DND-41 (cell line): ENCODE measurements around the gene NOS1AP.

ENCODE experiments used
- ATAC-seq: fragments of 200-7000 bp; cut with Tn5 transposase; 3 replicates; pipeline ENCODE4 v1.9.1; 2021; ENCODE audit warnings: low read depth; ENCODE audit not compliant: insufficient read depth
- DNase-seq: peaks from one replicate; pipeline ENCODE4 v3.0.0-alpha.2; 2020
- H2AFZ ChIP-seq: 2 replicates; pipeline ENCODE4 v1.6.0; 2012; ENCODE audit warnings: low read depth, low read length
- H3K27ac ChIP-seq: 2 replicates; pipeline ENCODE4 v1.5.1; 2012; ENCODE audit warnings: low read length, inconsistent platforms
- H3K27me3 ChIP-seq: fragments of 200-600 bp; sonication (generic); 2 replicates; pipeline ENCODE4 v1.6.0; 2012; ENCODE audit warnings: low read length, mild to moderate bottlenecking, inconsistent platforms; ENCODE audit not compliant: insufficient read depth, poor library complexity
- H3K36me3 ChIP-seq: 2 replicates; pipeline ENCODE4 v1.5.1; 2012; ENCODE audit warnings: low read length, inconsistent platforms; ENCODE audit not compliant: insufficient read depth
- H3K4me1 ChIP-seq: 2 replicates; pipeline ENCODE4 v1.5.1; 2012; ENCODE audit warnings: mild to moderate bottlenecking, low read length; ENCODE audit not compliant: insufficient read depth
- H3K4me2 ChIP-seq: 2 replicates; pipeline ENCODE4 v1.6.0; 2012; ENCODE audit warnings: mild to moderate bottlenecking, moderate library complexity, low read length, inconsistent platforms; ENCODE audit not compliant: insufficient read depth
- H3K4me3 ChIP-seq, 2 experiments: fragments of 200-600 bp in 1 of 2; shearing (Covaris generic) in 1 of 2; 2 replicates each; pipeline ENCODE4 v1.5.1; 2012 to 2016; ENCODE audit warnings: inconsistent platforms in 2 of 2, low read length in 2 of 2, mild to moderate bottlenecking in 2 of 2, low read depth in 1 of 2, moderate library complexity in 1 of 2
- H3K79me2 ChIP-seq: 2 replicates; pipeline ENCODE4 v1.6.0; 2012; ENCODE audit warnings: low read length, inconsistent platforms; ENCODE audit not compliant: insufficient read depth
- H3K9ac ChIP-seq: 2 replicates; pipeline ENCODE4 v1.6.0; 2012; ENCODE audit warnings: low read depth, mild to moderate bottlenecking, inconsistent platforms, low read length, moderate library complexity
- H3K9me3 ChIP-seq: 2 replicates; pipeline ENCODE4 v1.5.1; 2012; ENCODE audit warnings: low read length, moderate library complexity, mild to moderate bottlenecking, inconsistent platforms; ENCODE audit not compliant: insufficient read depth, severe bottlenecking
- H4K20me1 ChIP-seq: 2 replicates; pipeline ENCODE4 v1.6.0; 2012; ENCODE audit warnings: low read length; ENCODE audit not compliant: insufficient read depth
- EZH2 ChIP-seq: IDR thresholded peaks from 3 replicates; pipeline ENCODE4 v1.6.1; 2012; ENCODE audit warnings: borderline replicate concordance, low read depth, mild to moderate bottlenecking, moderate library complexity, low read length, inconsistent platforms; ENCODE audit not compliant: severe bottlenecking
- TF ChIP-seq, protein P1 (sequence below): IDR thresholded peaks from 2 replicates; pipeline ENCODE4 v1.5.1; 2012; ENCODE audit warnings: borderline replicate concordance, low read length, moderate library complexity, mild to moderate bottlenecking; ENCODE audit not compliant: poor library complexity, severe bottlenecking; ENCODE audit errors: extremely low read depth

The NOS1AP gene

DNA sequence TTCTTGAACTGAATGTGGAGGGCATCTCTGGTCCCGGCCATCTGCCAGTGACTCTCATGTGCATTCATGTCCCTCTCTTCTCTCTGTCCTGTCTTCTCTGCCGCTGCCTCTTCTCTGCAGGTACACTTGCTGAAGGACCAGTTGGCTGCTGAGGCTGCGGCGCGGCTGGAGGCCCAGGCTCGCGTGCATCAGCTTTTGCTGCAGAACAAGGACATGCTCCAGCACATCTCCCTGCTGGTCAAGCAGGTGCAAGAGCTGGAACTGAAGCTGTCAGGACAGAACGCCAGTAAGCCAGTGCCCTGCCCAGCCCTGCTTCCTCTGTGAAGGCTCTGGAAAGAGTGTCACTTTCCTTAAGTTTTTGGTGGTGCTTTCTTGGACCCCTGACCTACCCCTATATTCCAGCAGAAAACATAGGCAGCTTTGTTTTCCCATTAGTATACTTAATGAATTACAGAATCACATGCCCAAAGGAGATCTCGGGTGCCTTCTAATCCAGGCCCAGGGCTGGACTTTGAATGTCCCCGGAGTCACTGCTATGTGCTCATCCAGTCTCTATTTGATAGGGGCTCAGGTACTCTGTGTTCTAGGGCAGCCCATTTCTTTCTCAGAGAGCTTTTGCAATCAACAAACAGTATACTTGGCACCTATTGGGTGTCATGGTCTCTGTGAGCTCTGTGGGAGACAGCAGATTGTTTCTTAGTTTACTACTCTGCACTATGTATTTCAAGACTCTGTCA, 296.0 kb downstream of the NOS1AP start:
- no peak for DNase-seq
- no peak for ATAC-seq
- no peaks in the 10 kb centered on the region for H3K27me3 ChIP-seq
- H3K27ac ChIP-seq, result no peak overlapping the region
- TF ChIP-seq, protein P1, sequence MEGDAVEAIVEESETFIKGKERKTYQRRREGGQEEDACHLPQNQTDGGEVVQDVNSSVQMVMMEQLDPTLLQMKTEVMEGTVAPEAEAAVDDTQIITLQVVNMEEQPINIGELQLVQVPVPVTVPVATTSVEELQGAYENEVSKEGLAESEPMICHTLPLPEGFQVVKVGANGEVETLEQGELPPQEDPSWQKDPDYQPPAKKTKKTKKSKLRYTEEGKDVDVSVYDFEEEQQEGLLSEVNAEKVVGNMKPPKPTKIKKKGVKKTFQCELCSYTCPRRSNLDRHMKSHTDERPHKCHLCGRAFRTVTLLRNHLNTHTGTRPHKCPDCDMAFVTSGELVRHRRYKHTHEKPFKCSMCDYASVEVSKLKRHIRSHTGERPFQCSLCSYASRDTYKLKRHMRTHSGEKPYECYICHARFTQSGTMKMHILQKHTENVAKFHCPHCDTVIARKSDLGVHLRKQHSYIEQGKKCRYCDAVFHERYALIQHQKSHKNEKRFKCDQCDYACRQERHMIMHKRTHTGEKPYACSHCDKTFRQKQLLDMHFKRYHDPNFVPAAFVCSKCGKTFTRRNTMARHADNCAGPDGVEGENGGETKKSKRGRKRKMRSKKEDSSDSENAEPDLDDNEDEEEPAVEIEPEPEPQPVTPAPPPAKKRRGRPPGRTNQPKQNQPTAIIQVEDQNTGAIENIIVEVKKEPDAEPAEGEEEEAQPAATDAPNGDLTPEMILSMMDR, result no peak
- TF ChIP-seq EZH2, result no peak
- no peak overlapping the region for H2AFZ ChIP-seq
- H3K79me2 ChIP-seq, result no peaks in the 10 kb centered on the region
- no peaks in the 10 kb centered on the region for H3K36me3 ChIP-seq
- no peaks in the 10 kb centered on the region; the same call in 1 of the 2 replicates for H4K20me1 ChIP-seq
- H3K4me3 ChIP-seq, result no peak overlapping the region
- no peak overlapping the region for H3K9ac ChIP-seq
- H3K4me1 ChIP-seq, result no peaks in the 10 kb centered on the region
- H3K9me3 ChIP-seq, result no peaks in the 10 kb centered on the region
- no peak overlapping the region for H3K4me2 ChIP-seq

- no peak for DNase-seq
- ATAC-seq, result no peak
- H3K9ac ChIP-seq, result no peak overlapping the region
- H3K4me3 ChIP-seq, result no peak overlapping the region
- no peak for TF ChIP-seq EZH2
- TF ChIP-seq, protein P1, result no peak
- no peaks in the 10 kb centered on the region for H3K79me2 ChIP-seq
- no peaks in the 10 kb centered on the region for H3K9me3 ChIP-seq
- no peak overlapping the region for H3K4me2 ChIP-seq
- H2AFZ ChIP-seq, result no peak overlapping the region
- H3K36me3 ChIP-seq, result no peaks in the 10 kb centered on the region
- no peaks in the 10 kb centered on the region for H3K27me3 ChIP-seq
- no peaks in the 10 kb centered on the region; the same call in 1 of the 2 replicates for H4K20me1 ChIP-seq
- H3K27ac ChIP-seq, result no peak overlapping the region
- no peaks in the 10 kb centered on the region for H3K4me1 ChIP-seq
Measured at GRCh38 chr1:162366149-162366548, 296.7 kb downstream of the NOS1AP start.

DNA sequence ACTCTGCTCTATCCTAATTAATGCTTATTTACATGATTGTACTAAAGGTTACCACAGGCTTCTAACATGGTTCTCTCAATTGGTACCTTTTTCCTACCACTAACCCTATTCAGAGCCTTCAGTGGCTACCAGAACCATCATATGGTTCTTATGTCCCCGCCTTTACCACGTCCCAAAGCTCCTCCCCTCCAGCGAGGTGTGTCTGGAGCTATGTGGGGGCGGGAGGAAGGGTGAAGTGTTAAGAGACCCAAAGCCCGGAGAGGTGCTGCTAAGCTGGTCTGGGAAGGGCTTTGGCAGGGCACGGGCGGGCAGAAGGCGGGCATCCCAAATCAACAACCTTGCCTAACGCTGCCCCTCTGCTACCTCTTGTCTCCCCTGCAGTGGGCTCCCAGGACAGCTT, 297.2 kb downstream of the NOS1AP start:
- H3K79me2 ChIP-seq, result no peaks in the 10 kb centered on the region
- no peak overlapping the region for H3K4me2 ChIP-seq
- ATAC-seq (no peak), DNase-seq (no peak)
- no peak overlapping the region for H3K27ac ChIP-seq
- H3K4me1 ChIP-seq, result no peaks in the 10 kb centered on the region
- no peaks in the 10 kb centered on the region for H3K27me3 ChIP-seq
- H3K36me3 ChIP-seq, result no peaks in the 10 kb centered on the region
- H3K9ac ChIP-seq, result no peak overlapping the region
- no peaks in the 10 kb centered on the region; the same call in 1 of the 2 replicates for H4K20me1 ChIP-seq
- no peak for TF ChIP-seq EZH2
- TF ChIP-seq, protein P1, result no peak
- H3K9me3 ChIP-seq, result no peaks in the 10 kb centered on the region
- H3K4me3 ChIP-seq, result no peak overlapping the region
- no peak overlapping the region for H2AFZ ChIP-seq
